ENCODE results near the gene SLC39A13.

The SLC39A13 gene

DNA sequence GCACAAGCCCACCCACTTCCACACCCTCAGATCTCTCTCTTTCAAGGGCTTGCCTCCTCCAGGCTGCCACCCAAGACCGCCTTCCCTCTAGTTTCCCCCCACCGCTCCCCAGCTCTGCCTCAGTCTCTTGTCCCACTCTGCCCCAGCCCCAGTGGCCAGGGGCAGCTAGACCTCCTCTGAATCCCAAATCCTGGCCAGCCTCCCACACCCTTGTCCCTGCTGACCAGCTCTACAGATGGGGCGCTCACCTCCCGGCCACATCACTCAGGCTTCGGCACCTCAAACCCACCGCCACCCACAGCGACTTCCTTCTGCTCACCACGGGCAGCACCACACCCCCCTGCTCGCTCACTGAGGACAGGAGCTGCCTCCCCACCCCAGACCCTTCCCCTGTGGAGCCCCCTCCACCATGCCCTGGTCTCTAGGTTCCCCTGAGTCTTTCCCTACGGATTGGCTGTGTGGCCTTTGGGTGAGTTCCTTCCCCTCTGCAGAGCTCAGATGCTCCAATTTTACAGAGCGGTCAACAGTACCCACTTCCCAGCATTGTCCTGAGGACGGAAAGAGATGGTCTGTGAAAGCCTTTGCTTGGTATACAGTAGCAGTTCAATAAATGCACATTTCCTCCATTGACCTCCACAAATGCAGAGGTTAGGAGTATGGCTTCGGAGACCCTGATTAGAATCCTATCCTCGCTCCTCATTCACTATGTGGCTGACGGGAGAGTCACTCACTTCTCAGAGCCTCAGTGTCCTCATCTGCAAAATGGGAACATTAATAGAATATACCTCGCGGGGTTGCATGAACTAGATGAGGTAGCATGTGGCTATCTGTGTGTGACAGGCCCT is 18.6 kb upstream of the SLC39A13 start:
- DNase-seq (ENCODE audit: low read depth) = no peak

DNA sequence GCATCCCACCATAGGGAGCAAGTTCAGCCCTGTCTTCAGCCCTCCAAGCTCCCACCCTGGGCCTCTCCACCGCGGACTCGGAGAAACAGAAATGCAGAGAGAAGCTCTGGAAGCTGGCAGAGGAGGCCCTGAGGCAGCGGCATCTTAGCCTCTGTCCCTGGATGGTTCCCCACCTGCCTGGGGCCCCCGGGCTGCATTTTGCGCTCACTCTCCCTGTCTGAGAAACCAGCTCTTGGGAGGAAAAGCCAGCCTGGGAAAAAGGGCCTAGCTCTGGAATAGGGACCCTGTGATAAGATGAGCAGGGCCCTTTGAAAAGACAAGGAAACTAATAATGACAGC is 18.0 kb upstream of the SLC39A13 start:
- DNase-seq (ENCODE audit: low read depth) = no peak
- TF ChIP-seq, protein P1, sequence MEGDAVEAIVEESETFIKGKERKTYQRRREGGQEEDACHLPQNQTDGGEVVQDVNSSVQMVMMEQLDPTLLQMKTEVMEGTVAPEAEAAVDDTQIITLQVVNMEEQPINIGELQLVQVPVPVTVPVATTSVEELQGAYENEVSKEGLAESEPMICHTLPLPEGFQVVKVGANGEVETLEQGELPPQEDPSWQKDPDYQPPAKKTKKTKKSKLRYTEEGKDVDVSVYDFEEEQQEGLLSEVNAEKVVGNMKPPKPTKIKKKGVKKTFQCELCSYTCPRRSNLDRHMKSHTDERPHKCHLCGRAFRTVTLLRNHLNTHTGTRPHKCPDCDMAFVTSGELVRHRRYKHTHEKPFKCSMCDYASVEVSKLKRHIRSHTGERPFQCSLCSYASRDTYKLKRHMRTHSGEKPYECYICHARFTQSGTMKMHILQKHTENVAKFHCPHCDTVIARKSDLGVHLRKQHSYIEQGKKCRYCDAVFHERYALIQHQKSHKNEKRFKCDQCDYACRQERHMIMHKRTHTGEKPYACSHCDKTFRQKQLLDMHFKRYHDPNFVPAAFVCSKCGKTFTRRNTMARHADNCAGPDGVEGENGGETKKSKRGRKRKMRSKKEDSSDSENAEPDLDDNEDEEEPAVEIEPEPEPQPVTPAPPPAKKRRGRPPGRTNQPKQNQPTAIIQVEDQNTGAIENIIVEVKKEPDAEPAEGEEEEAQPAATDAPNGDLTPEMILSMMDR (conservative IDR thresholded peaks at IDR 0.05; ENCODE audit: control insufficient read depth, insufficient read depth, low read depth, low read length) = no peak
- no peak overlapping the region for H3K4me3 ChIP-seq (ENCODE audit: control insufficient read depth, low read depth, low read length)

More for the DNA sequence above, 18.6 kb upstream of the SLC39A13 start:
- TF ChIP-seq, protein P1 (conservative IDR thresholded peaks at IDR 0.05; ENCODE audit: control insufficient read depth, insufficient read depth, low read depth, low read length) = no peak
- H3K4me3 ChIP-seq (ENCODE audit: control insufficient read depth, low read depth, low read length) = no peak overlapping the region

DNA sequence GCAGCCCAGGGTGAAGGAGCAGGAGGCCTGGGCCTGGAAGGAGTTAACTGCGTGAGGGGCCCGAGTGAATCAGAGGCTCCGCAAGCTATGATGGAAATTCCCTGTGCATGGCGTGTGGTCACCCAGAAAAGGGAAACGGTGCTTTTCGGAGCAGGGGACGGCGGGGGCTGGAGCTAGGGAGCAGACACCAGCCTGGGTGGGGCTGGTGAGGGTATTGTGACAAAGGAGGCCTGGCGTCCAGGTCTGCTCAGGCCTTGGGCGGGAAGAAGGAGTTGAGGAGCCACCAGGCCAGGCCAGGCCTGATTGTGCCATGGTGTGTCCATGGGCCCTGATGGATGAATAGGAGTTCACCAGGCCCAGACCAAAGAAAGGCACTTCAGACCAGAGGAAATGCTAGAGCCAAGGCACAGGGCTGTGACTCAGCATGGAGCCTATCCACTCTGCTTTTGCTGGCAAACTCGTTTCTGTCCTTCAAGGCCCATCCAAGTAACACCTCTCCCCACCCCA is 17.3 kb upstream of the SLC39A13 start:
- DNase-seq (ENCODE audit: low read depth) = no peak
- TF ChIP-seq, protein P1 (conservative IDR thresholded peaks at IDR 0.05; ENCODE audit: control insufficient read depth, insufficient read depth, low read depth, low read length) = no peak
- H3K4me3 ChIP-seq (ENCODE audit: control insufficient read depth, low read depth, low read length) = no peak overlapping the region

DNA sequence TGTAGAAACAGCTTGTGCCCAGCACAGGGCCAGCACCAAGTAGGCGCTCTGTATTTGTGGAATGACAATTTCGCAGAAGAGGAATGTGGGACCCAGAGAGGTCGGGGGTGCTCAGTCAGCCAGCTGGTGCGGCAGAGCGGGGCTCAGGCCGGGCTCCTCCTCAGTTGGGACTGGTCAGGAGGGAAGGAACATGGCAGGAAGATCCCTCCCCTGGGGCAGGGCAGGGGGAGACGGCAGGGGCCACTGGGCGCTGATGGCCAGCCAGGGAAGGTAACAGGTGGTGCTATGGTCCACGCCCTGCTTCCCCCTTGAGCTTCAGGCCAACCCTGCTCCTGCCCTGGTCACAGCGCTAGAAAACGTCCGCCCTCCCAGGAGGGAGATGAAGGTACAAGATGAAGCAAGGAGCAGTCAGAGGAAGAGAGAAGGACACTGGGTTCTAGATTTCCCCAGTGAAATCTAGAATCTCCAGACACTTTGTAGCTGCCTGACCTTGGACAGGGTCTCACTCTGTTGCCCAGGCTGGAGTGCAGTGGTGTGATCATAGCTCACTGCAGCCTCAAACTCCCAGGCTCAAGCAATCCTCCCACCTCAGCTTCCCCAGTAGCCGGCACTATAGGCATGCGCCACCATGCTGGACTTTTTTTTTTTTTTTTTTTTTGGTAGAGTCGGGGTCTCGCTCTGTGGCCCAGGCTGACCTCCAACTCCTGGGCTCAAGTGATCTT is 16.5 kb upstream of the SLC39A13 start:
- no peak overlapping the region for H3K4me3 ChIP-seq (ENCODE audit: control insufficient read depth, low read depth, low read length)
- no peak for DNase-seq (ENCODE audit: low read depth)
- TF ChIP-seq, protein P1 (conservative IDR thresholded peaks at IDR 0.05; ENCODE audit: control insufficient read depth, insufficient read depth, low read depth, low read length) = no peak

DNA sequence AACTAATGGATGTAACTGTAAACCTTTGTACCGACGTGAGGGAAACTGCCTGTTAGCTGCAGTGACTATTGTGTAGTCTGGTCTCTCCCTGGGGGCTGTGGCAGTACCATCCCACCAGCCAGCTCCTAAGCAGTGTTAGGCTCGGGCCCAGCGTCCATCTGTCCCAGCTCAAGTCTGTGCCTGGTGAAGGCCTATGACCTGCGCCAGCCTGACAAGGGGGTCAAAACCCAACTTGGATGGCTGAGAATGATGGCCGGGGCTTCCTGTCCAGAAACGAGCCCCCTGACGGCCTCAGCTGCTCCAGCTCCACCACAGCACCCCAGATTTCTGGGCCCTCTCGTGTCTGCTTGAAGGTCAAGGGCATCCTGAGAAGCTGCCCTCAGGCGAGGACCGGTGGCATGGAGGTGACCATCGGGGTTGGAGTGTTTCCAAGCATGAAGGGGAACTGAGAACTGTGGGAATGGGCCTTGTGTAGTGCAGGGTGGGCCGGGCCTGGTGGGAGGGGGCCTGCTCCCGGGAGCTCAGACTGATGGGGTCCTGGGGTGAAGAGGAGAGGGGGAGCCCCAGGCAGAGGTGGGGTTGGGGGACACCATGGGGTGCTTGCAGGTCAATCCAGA is 15.7 kb upstream of the SLC39A13 start:
- DNase-seq (ENCODE audit: low read depth) = no peak
- no peak overlapping the region for H3K4me3 ChIP-seq (ENCODE audit: control insufficient read depth, low read depth, low read length)
- TF ChIP-seq, protein P1 (conservative IDR thresholded peaks at IDR 0.05; ENCODE audit: control insufficient read depth, insufficient read depth, low read depth, low read length) = no peak

DNA sequence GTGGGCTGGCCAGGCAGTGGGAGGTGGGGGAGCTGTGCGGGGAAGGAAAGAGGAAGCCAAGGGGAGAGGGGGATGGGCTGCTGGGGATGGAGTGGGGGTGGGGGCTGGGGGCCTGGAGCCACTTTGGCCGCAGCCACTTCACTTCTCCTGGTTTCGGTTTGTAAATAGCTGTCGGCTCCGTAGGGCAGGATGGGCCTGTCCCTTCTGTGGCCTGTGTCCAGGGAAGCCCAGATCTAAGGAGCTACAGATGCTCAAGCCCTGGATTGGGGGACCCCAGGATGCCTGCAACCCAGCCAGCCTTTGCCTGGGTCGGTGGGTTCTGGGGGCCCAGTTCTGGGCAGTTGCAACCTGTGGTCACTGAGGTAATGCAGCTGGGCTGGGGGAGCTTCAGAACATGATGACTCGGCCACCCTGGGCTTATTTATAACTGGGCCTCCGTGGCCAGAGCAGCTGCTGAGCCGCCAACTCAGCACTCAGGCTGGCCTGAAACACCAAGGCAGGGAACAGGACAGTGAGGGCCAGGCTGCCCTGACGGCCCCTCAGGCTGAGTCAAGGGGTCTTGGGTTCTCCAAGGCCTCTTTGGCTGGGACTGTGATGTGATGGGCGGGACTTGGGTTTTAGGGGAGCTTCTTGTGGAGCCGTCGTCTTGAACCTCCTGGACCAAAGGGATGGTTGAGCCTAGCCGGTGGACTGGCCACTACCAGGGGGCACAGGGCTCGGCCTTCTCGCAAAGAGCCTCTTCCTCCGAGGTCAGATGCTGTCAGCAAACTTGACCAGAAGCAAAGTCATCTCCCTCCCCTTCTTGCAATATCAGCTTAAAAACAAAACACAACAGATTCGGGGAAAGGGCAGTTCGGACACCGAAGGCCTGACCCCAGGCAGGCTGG is 15.0 kb upstream of the SLC39A13 start:
- H3K4me3 ChIP-seq (ENCODE audit: control insufficient read depth, low read depth, low read length) = no peak overlapping the region
- TF ChIP-seq, protein P1 (conservative IDR thresholded peaks at IDR 0.05; ENCODE audit: control insufficient read depth, insufficient read depth, low read depth, low read length) = no peak
- peak; percentile 64 for DNase-seq (ENCODE audit: low read depth)

Data from fibroblast of mammary gland (primary cell).